Cerebellar cortex (tissue), 1 donor: Measurements from ENCODE around the gene SYNGR2.
"Not testable (repeated sequence)": the region's sequence is repeated elsewhere in the genome, so short reads cannot be mapped to it uniquely, and the experiment has no call there.

Source experiments
- DNase-seq: peaks from one replicate; pipeline ENCODE4 v3.0.0-alpha.2; 2015; ENCODE audit warnings: low spot score

Gene SYNGR2

DNA sequence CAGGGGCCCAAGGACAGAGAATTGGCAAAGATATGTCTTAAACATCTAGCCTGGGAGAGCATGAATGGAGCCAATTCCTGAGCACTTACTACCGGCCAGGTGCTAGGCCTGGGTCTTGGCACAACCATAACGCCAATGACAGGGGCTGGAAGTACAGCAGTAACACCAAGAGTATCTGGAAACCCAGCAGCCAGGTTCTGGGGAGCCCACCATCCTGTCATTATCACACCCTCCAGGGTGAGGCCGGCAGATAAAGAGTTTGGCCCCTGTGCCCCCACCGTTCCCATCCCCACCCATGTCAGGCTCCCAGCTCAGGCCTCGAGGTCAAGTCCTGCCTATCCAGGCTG, 38.3 kb upstream of the SYNGR2 start:
- DNase-seq: no peak

DNA sequence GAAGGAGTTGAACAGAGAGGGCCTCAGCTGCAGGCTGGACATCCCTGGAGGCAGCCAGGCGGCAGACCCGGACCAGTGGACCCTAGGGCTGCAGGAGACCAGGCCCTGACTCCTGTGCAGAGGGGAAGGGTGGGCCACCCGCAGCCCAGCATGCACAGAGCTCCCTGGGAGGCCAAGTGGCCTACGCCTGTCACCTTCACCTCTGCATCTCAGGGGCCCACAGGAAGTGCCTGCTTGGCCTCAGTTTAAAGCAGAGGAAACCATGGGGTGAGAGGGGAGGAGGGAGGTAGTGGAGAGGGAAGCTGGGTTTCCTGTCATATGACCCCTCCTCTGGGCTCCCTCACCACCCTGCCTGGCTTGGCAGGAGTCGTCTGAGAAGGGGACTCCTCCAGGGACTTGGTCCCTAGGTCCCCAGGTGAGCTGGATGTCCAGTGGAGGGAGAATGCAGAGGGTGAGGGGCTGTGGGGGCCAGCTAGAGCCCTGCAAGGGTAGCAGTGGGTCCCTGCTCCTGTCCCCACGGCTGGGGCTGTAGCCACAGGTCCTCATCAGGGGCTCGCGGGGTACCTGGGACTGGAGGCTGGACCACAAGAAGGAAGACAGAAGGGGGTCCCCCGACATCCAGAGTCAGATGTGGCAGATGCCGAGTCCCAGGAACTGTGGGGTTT, 37.8 kb upstream of the SYNGR2 start, which contains the start of gene TMC8:
TMC8 (plus strand) TSS at position 335 of the 665 bp plus-strand sequence. CDS start 818 bp downstream, outside the sequence.
- DNase-seq: no peak

- DNase-seq: no peak
These were observed 37.0 kb upstream of the SYNGR2 start for GRCh38 chr17:78131172-78132083.

- DNase-seq: no peak
These were observed 36.2 kb upstream of the SYNGR2 start for GRCh38 chr17:78132084-78132676.

DNA sequence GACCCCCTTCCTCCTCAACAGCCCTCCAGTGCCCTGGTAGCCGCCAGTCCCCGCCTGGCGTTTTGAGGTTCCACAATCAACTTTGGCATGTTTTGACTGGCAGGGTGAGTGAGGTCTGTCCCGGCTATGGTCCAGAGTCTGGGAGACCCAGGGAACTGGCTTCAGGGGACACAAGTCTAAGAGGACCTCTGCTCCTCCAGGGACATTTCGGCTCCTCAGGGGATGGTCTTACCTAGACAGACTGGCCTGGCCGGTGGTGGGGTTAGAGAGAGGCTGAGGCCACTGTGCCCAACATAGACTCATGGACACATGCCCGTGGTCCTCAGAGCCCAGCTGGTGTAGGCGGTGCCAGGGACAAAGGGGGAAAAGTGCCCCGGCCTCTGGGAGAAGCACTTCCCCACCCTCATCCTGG, 35.6 kb upstream of the SYNGR2 start:
- no peak for DNase-seq

- DNase-seq: no peak
These were observed 35.0 kb upstream of the SYNGR2 start for GRCh38 chr17:78133179-78133951.

DNA sequence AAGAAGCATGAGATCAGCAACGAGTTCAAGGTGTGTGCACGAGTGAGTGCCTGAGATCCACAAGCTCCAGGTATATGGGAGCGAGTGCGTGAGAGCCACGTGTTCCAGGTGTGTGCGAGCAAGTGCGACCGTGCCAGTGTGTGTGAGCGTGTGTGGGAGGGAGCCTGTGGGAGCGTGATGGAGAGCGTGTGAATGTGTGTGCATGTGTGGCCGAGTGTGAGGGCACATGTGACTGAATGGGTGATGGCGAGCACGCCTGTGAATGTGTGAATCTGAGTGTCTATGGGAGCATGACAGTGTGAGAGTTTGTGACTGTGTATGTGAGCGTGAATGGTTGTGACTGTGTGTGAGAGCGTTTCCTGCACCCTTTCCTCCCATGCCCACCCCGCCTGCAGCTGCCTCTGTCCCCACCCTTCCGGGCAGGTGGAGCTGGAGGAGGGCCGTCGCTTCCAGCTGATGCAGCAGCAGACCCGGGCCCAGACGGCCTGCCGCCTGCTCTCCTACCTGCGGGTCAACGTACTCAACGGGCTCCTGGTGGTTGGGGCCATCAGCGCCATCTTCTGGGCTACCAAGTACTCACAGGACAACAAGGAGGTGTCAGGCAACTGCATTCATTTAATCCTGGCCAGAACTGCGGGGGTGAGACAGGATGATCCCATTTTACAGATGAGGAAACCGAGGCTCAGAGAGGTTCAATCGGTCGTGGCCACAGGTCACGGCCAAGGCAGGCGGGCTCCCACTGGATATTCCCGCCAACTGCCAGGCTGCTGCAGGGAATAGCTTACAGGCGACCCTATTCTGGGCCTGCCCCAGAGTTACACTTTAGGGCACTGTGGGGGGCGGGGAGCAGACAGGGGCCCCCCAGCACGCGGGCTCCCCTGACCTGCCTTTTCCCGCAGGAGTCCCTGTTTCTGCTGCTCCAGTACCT, 34.1 kb upstream of the SYNGR2 start:
- DNase-seq: peak; percentile 68

- no peak for DNase-seq
These were observed 33.4 kb upstream of the SYNGR2 start for GRCh38 chr17:78134899-78135385.

DNA sequence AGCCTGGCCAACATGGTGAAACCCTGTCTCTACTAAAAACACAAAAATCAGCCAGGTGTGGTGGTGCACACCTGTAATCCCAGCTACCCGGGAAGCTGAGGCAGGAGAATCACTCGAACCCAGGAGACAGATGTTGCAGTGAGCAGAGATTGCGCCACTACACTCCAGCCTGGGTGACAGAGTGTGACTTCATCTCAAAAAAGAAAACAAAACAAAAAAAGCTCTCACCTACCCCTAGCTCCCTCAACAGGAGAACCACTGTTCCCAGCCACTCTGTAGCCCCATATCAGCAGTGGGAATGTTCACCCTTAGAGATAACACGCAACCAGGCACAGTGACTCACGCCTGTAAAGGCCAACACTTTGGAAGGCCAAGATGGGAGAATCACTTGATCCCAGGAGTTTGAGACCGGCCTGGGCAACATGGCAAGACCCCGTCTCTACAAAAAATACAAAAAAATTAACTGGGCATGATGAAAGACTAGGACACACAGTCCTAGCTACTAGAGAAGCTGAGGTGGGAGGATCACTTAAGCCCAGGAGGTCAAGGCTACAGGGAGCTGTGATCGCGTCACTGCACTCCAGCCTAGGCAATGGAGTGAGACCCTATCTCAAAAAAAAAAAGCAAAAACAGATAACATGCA, 32.4 kb upstream of the SYNGR2 start:
- DNase-seq: no peak

DNA sequence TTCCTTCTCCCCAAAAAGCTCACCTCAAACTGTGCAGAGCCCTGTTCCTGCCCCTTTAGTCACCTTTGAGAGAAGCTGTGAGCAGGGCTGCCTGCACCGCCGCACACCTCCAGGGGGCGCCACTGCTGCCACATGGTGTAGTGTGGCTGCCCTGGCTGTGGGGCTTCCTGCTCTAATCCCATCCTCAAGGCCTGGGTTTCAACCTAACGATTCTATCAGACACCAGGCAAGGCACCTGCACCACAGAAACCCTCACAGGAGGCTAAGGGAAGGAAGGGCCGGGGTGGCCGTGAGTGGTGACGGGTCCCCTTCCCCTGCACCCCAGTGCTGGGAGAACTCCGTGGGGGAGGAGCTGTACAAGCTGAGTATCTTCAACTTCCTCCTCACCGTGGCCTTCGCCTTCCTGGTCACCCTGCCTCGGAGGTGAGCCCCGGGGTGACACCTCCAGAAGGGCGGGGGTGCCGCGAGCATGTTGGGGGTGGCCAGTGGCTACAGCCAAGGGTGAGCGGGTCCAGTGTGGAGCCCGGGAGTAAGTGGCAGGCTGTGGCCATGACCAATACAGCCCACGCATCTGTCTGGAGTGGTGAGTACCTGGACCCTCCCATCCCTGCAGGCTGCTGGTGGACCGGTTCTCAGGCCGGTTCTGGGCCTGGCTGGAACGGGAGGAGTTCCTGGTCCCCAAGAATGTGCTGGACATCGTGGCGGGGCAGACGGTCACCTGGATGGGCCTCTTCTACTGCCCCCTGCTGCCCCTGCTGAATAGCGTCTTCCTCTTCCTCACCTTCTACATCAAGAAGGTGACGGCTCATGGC, 30.8 kb upstream of the SYNGR2 start:
- no peak for DNase-seq

DNA sequence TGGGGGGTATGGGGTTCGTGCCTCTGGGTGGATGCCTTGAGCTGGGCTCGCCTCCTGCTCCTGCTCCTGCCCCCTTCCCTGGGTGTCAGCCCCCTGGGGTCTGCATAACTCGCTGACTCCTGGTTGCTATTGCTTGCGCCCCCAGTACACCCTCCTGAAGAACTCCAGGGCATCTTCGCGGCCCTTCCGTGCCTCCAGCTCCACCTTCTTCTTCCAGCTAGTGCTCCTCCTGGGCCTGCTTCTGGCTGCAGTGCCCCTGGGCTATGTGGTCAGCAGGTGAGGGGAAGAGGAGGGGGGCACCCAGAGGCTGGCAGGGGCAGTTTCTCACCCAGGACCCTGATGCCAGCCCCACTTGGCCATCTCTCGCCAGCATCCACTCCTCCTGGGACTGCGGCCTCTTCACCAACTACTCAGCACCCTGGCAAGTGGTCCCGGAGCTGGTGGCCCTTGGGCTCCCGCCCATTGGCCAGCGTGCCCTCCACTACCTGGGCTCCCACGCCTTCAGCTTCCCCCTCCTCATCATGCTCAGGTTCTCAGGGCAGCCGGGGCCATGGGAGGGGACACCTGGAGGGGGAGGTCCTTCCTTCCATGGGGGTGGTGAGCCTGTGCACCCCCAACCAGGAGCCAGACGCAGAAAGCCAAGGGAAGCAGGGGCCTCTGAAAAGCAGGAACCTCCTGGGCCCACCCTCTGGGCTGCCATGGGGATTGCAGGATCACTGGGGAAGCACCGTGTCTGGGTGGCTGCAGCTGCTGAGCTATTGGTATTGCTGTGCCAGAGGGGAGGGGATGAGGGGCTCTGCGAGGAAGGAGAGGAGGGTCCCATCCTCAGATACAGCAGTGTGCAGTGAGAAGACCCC, 29.9 kb upstream of the SYNGR2 start:
- DNase-seq: no peak

DNA sequence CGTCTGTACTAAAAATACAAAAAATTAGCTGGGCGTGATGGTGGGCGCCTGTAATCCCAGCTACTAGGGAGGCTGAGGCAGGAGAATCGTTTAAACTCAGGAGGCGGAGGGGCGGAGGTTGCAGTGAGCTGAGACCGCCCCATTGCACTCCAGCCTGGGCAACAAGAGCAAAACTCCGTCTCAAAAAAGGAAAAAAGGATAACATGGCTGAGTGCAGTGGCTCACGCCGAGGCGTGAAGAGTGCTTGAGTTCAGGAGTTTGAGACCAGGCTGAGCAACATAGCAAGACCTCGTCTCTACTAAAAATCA, 28.6 kb upstream of the SYNGR2 start:
- DNase-seq: not testable (repeated sequence)

- DNase-seq: peak; percentile 88
These were observed 28.0 kb upstream of the SYNGR2 start for GRCh38 chr17:78140169-78141051.

DNA sequence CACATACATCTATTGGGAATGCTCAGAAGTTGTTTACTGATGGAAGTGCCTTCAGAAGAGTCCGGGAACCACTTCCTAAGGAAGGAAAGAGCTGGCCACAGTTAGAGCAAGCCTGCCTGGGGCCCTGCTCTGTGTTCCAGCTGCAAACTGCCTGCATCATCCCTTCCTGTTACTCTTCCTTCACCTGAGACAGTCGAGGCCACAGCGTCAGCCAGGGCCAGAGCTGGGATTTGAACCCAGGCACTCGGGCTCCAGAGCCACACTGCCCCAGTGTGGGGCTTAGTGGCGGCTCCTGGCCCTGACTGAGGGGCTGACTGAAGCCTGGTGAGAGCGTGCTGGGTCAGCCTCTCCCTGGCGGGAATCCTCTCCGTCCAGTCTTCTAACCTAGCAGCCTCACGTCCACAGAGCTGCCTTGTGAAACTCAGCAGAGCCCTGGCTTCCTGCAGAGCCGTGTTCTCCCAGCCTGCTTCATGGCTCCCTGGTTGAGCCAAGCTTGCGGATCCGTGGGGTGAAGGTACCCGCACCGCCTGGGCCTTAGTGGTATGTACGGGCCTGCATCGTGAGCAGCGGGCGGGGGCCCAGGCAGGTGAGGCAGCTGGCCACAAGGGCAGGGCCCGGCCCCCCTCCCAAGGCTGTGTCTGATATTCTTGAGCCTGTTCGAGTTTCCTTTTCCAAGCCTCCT, 26.8 kb upstream of the SYNGR2 start:
- no peak for DNase-seq

DNA sequence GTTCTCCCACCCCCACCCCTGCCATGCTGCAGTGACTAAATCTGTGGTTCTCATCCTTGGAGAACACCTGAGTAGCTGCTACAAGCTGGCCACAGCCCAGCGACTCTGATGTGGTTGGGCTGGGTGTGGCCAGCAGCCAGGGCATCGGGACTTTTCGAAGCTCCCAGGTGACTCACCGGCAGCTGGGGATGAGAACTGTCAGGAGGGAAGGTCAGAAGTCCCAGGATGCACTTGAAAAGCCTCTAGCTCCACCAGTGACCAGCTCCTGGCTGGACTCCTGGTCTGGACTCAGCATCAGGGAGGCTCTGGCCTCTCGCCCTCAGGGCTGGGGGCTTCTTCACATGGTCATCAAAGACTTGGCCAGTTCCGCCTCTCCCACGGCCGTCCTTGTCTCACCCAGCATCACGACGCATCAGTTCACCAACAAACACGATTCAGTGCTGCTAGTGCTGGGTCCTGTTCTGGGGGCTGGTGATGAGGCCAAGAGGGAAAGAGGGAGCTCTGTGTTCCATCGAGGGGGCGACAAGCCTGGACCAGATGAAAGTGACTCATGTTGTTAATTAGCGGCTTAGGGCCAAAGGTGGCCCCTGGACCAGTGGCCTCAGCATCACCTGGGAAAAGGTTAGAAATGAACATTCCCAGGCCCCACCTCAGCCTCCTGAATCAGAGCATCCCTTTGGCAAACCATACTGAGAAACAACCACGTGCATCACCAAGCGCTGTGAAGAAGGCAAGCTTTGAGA, 26.1 kb upstream of the SYNGR2 start:
- DNase-seq: no peak
